GM18498 (cell line): Measurements from ENCODE around the gene SMCO4.

Experiments used
- ATAC-seq: cut with Tn5 transposase; IDR thresholded peaks from one replicate; pipeline ENCODE4 v1.9.1; 2021; ENCODE audit warnings: mild to moderate bottlenecking, moderate library complexity; ENCODE audit not compliant: unreplicated experiment

Gene SMCO4

GRCh38 chr11:93529707-93530467 lies 13.3 kb downstream of the SMCO4 start:
- peak; percentile 40 for ATAC-seq

GRCh38 chr11:93528757-93529645 lies 14.2 kb downstream of the SMCO4 start:
- no peak for ATAC-seq

GRCh38 chr11:93528252-93528651 lies 14.9 kb downstream of the SMCO4 start:
- no peak for ATAC-seq

- ATAC-seq, result peak; percentile 27
Measured at GRCh38 chr11:93526641-93527583, 16.3 kb downstream of the SMCO4 start.

GRCh38 chr11:93526346-93526633 lies 16.9 kb downstream of the SMCO4 start:
- peak; percentile 27 for ATAC-seq

- peak; percentile 8 for ATAC-seq
Measured at GRCh38 chr11:93525601-93526345, 17.4 kb downstream of the SMCO4 start.

- ATAC-seq, result no peak
Measured at GRCh38 chr11:93524858-93525257, 18.3 kb downstream of the SMCO4 start.

- ATAC-seq, result peak; percentile 51
Measured at GRCh38 chr11:93524173-93524536, 19.0 kb downstream of the SMCO4 start.

- no peak for ATAC-seq
Measured at GRCh38 chr11:93520726-93521509, 22.3 kb downstream of the SMCO4 start.

- no peak for ATAC-seq
Measured at GRCh38 chr11:93519179-93519578, 24.0 kb downstream of the SMCO4 start.

GRCh38 chr11:93518081-93518480 lies 25.1 kb downstream of the SMCO4 start:
- no peak for ATAC-seq

- no peak for ATAC-seq
Measured at GRCh38 chr11:93517611-93518010, 25.6 kb downstream of the SMCO4 start.

GRCh38 chr11:93517041-93517440 lies 26.1 kb downstream of the SMCO4 start:
- ATAC-seq, result no peak

GRCh38 chr11:93515441-93516025 lies 27.7 kb downstream of the SMCO4 start:
- no peak for ATAC-seq

GRCh38 chr11:93514712-93515111 lies 28.5 kb downstream of the SMCO4 start:
- ATAC-seq, result no peak

GRCh38 chr11:93513772-93514171 lies 29.4 kb downstream of the SMCO4 start:
- no peak for ATAC-seq

- peak; percentile 77 for ATAC-seq
Measured at GRCh38 chr11:93512949-93513667, 30.1 kb downstream of the SMCO4 start.

GRCh38 chr11:93512073-93512475 lies 31.1 kb downstream of the SMCO4 start:
- ATAC-seq, result peak; percentile 91
